Panc1 (cell line): ENCODE measurements around the gene VWF. TPM values are rescaled to one million over a fixed set of nuclear protein-coding genes. Genes with fewer than 3 reads are reported as not detected.

Experiments used
- ATAC-seq: fragments of 200-7000 bp; cut with Tn5 transposase; 2 replicates; pipeline ENCODE4 v1.9.1; 2020; ENCODE audit warnings: mild to moderate bottlenecking, moderate library complexity
- BruUV-seq: library from RNA; stranded (reverse); fragments of 400-500 nt; replicated peaks from 2 replicates; lab custom pipeline; 2021; lab: Mats Ljungman, UMichigan
- CTCF ChIA-PET: fragments of 300-600 bp; sonication (Branson Sonifier 250); formaldehyde crosslinking; loops from one replicate; lab custom pipeline; 2022; ENCODE audit warnings: antibody characterized with exemption; lab: Charles Lee
- POLR2A ChIA-PET: fragments of 300-600 bp; sonication (Branson Sonifier 250); formaldehyde crosslinking; loops from one replicate; lab custom pipeline; 2022; ENCODE audit warnings: antibody characterized with exemption; lab: Charles Lee
- DNase-seq: peaks from one replicate; pipeline ENCODE4 v3.0.0-alpha.2; 2010; ENCODE audit warnings: low read depth, low spot score
- H3K27ac ChIP-seq: 2 replicates; pipeline ENCODE4 v1.5.1; 2011; ENCODE audit warnings: mild to moderate bottlenecking, low read length, inconsistent platforms
- H3K27me3 ChIP-seq: fragments of 200-500 bp; sonication (Bioruptor generic); 2 replicates; pipeline ENCODE4 v1.6.0; 2014; ENCODE audit warnings: low read length, inconsistent platforms; ENCODE audit not compliant: control insufficient read depth, insufficient read depth
- H3K36me3 ChIP-seq: fragments of 200-500 bp; sonication (Bioruptor generic); 2 replicates; pipeline ENCODE4 v1.5.1; 2014; ENCODE audit warnings: inconsistent platforms, mild to moderate bottlenecking, low read length, moderate library complexity; ENCODE audit not compliant: control insufficient read depth, insufficient read depth
- H3K4me1 ChIP-seq: 2 replicates; pipeline ENCODE4 v1.5.1; 2011; ENCODE audit warnings: inconsistent platforms, mild to moderate bottlenecking, low read length, moderate library complexity; ENCODE audit not compliant: control insufficient read depth, insufficient read depth
- H3K4me3 ChIP-seq, 2 experiments: 2 replicates each; pipeline ENCODE4 v1.5.1; 2011 to 2012; ENCODE audit warnings: low read depth in 2 of 2, low read length in 2 of 2, mild to moderate bottlenecking in 2 of 2, inconsistent platforms in 1 of 2, moderate library complexity in 1 of 2
- H3K9me3 ChIP-seq: fragments of 200-500 bp; sonication (Bioruptor generic); 2 replicates; pipeline ENCODE4 v1.5.1; 2014; ENCODE audit warnings: low read depth, mild to moderate bottlenecking, inconsistent platforms, low read length, moderate library complexity; ENCODE audit not compliant: control insufficient read depth, insufficient read depth
- POLR2AphosphoS5 ChIP-seq: IDR thresholded peaks from 2 replicates; pipeline ENCODE4 v1.6.1; 2012; ENCODE audit warnings: mild to moderate bottlenecking, low read depth, low read length, moderate library complexity
- REST ChIP-seq, 2 experiments: IDR thresholded peaks; 2 replicates each; pipeline ENCODE4 v1.6.1; 2011 to 2012; ENCODE audit warnings: low read depth in 2 of 2, control low read depth in 1 of 2, low read length in 1 of 2, mild to moderate bottlenecking in 1 of 2, moderate library complexity in 1 of 2; ENCODE audit not compliant: insufficient read depth in 1 of 2
- SIN3A ChIP-seq: IDR thresholded peaks from 2 replicates; pipeline ENCODE4 v1.6.1; 2012; ENCODE audit warnings: low read depth, mild to moderate bottlenecking, low read length, moderate library complexity, borderline replicate concordance; ENCODE audit not compliant: insufficient read depth
- TCF7L2 ChIP-seq: IDR thresholded peaks from 2 replicates; pipeline ENCODE4 v1.6.1; 2011; ENCODE audit warnings: mild to moderate bottlenecking, low read depth, low read length, inconsistent platforms
- in situ Hi-C: cut with HindIII; loops from 2 replicates; pipeline ENCODE4 v1.10.0; 2016; ENCODE audit warnings: low sequenced_read_pairs, low pct_unique_long_range_greater_than_20kb
- intact Hi-C: fragments of 100-400 bp; cut with micrococcal nuclease; formaldehyde crosslinking; loops from one replicate; pipeline ENCODE4 v1.10.0; 2022; ENCODE audit not compliant: unreplicated experiment
- total RNA-seq: library from RNA; stranded (reverse); gene quantifications from one replicate; pipeline ENCODE4 v1.2.1, GENCODE V29; 2021; ENCODE audit not compliant: unreplicated experiment
- TF ChIP-seq, protein P1 (sequence below): fragments of 450-650 bp; IDR thresholded peaks from 2 replicates; pipeline ENCODE4 v1.5.1; 2017; ENCODE audit warnings: mild to moderate bottlenecking

VWF gene
- total RNA-seq, 1 experiment from 2014 or later: 0.31 TPM

DNA sequence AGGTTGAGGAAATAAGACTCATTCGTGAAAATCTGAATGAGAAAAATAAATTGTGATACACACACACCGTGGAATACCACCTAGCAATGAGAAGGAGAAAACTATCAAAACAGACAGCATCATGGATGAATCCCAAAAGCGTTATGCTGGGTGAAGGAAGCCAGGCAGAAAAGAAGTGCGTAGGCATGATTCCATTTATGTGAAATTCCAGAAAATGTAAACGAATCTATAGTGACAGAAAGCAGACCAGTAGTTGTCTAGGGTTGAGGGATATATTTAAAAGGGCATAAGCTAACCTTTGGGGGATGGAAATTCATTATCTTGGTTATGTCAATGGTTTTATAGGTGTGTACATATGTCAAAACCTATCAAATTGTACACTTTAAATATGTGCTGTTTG lies 136.9 kb downstream of the VWF start:
- in situ Hi-C loops: no loop called here
- Histone ChIP-seq H3K4me3 (no peak overlapping the region), H3K4me1 (no peaks in the 10 kb centered on the region), H3K27ac (no peak overlapping the region), H3K27me3 (no peaks in the 10 kb centered on the region; the same call in 1 of the 2 replicates), H3K9me3 (no peaks in the 10 kb centered on the region), H3K36me3 (no peaks in the 10 kb centered on the region)
- DNase-seq (no peak), ATAC-seq (no peak)
- POLR2A ChIA-PET: no interaction called here
- no peak for TF ChIP-seq POLR2AphosphoS5
- TF ChIP-seq, protein P1, sequence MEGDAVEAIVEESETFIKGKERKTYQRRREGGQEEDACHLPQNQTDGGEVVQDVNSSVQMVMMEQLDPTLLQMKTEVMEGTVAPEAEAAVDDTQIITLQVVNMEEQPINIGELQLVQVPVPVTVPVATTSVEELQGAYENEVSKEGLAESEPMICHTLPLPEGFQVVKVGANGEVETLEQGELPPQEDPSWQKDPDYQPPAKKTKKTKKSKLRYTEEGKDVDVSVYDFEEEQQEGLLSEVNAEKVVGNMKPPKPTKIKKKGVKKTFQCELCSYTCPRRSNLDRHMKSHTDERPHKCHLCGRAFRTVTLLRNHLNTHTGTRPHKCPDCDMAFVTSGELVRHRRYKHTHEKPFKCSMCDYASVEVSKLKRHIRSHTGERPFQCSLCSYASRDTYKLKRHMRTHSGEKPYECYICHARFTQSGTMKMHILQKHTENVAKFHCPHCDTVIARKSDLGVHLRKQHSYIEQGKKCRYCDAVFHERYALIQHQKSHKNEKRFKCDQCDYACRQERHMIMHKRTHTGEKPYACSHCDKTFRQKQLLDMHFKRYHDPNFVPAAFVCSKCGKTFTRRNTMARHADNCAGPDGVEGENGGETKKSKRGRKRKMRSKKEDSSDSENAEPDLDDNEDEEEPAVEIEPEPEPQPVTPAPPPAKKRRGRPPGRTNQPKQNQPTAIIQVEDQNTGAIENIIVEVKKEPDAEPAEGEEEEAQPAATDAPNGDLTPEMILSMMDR: no peak
- no peak for TF ChIP-seq SIN3A
- no peak for TF ChIP-seq REST (IDR thresholded peaks at IDR 0.05; ENCODE audit: insufficient read depth in 1 of 2, low read depth in 2 of 2, low read length in 1 of 2)
- TF ChIP-seq TCF7L2: no peak
- CTCF ChIA-PET: interaction anchor here (3.6 kb wide), 1 partner anchor 51 kb away, joined by 34 read pairs; no protein-coding TSS in a partner anchor
- intact Hi-C loops: no loop called here
- BruUV-seq: no TSS peak

DNA sequence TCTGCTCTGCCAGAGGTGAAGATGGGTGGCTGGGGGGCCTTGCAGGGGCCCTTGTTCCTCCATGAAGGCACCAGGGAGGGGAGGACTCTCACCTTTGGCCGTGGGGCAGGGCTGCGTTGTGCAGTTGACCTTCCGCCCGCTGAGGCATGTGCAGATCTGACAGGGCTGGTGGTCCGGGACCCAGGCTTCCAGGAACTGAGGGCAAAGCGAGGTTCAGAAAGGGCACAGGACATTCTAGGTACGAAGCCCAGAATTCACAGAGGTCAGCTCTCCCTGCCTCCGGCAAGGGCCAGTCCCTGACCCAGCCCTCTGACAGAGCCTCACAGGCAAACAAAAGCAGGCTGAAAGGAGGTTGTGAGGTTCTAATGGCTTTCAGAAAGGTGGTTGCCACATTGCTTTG lies 139.0 kb downstream of the VWF start:
- in situ Hi-C loops: no loop called here
- POLR2A ChIA-PET: no interaction called here
- Histone ChIP-seq H3K27me3 (no peaks in the 10 kb centered on the region; the same call in 1 of the 2 replicates), H3K27ac (no peak overlapping the region), H3K36me3 (no peaks in the 10 kb centered on the region), H3K4me3 (no peak overlapping the region), H3K9me3 (no peaks in the 10 kb centered on the region), H3K4me1 (no peaks in the 10 kb centered on the region)
- ATAC-seq (no peak), DNase-seq (no peak)
- CTCF ChIA-PET: no interaction called here
- TF ChIP-seq, protein P1: no peak
- TF ChIP-seq POLR2AphosphoS5 (no peak), TCF7L2 (no peak), SIN3A (no peak), REST (IDR thresholded peaks at IDR 0.05; ENCODE audit: insufficient read depth in 1 of 2, low read depth in 2 of 2, low read length in 1 of 2) (no peak)
- intact Hi-C loops: no loop called here
- BruUV-seq: no TSS peak
